Measurements from ENCODE around the gene MX2. TPM values are rescaled to one million over a fixed set of nuclear protein-coding genes. Genes with fewer than 3 reads are reported as not detected.

MX2 gene
- total and polyA plus RNA-seq, 8 donors = 1.1 to 31.9 (median 1.9) TPM

DNA sequence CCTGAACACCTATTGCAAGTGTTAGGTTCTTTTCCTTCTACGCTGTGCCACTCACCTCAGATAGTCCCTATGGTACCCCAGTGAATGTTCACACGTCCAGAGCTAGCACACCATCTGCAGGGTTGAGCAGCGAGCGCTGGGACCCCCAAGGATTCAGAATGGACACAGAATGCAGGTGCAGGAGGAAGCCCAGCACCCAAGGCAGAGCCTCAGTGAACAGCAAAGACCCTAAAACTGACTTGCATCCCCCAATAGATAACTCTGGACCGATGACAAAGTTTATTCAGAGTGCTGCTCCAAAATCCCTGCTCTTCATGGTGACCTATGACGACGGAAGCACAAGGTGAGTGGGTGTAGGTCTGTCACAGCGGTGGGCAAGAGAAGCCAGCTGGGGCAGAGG lies 15.1 kb upstream of the MX2 start:
- ATAC-seq = no peak
- Histone ChIP-seq H3K9me3 (peaks cover 0 to 5% of the 10 kb centered on the region in 2 donors), H3K27me3 (peaks cover 0 to 4% of the 10 kb centered on the region in 2 donors), H3K4me3 (no peak overlapping the region), H3K27ac (no peak overlapping the region), H3K4me1 (peaks cover 0 to 6% of the 10 kb centered on the region in 2 donors), H3K36me3 (no peaks in the 10 kb centered on the region)
- intact Hi-C loops (cut with DNase I) = no loop called here
- DNase-seq = no peak
- TF ChIP-seq CTCF (IDR thresholded peaks at IDR 0.05) = no peak

GRCh38 chr21:41348434-41348833 lies 13.4 kb upstream of the MX2 start:
- no peaks in the 10 kb centered on the region for H3K9me3 ChIP-seq
- H3K36me3 ChIP-seq = no peaks in the 10 kb centered on the region
- H3K27me3 ChIP-seq = peaks cover 0 to 4% of the 10 kb centered on the region in 2 donors
- DNase-seq (no peak), ATAC-seq (no peak)
- H3K4me1 ChIP-seq = peaks cover 0 to 6% of the 10 kb centered on the region in 2 donors
- H3K4me3 ChIP-seq = no peak overlapping the region
- no peak overlapping the region for H3K27ac ChIP-seq
- no peak for TF ChIP-seq CTCF (IDR thresholded peaks at IDR 0.05)
- intact Hi-C loops (cut with DNase I) = no loop called here

DNA sequence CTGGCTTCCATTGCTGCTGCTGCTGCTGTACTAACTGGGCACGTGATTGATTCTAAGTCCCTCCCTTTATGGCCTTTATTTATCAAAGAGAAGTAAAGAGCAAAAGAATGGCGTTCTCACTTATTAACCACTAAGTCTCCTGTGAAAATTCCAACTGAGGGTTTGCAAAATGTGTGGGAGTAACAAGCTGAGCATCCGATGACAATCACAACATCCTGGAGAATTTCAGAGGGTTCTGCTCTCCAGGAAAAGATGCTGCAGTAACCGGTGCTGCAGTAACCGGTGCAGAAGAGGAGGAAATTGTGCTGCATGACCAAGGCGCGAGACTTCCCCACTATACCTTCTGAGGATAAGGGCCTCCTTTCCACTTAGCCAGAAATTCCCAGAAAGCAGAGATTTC lies 12.7 kb upstream of the MX2 start:
- no peak for TF ChIP-seq CTCF (IDR thresholded peaks at IDR 0.05)
- H3K9me3 ChIP-seq = no peaks in the 10 kb centered on the region
- H3K36me3 ChIP-seq = no peaks in the 10 kb centered on the region
- H3K4me3 ChIP-seq = no peak overlapping the region
- peaks cover 0 to 6% of the 10 kb centered on the region in 2 donors for H3K4me1 ChIP-seq
- no peak for DNase-seq
- H3K27ac ChIP-seq = no peak overlapping the region
- no peak for ATAC-seq
- intact Hi-C loops (cut with DNase I) = no loop called here
- peaks cover 0 to 4% of the 10 kb centered on the region in 2 donors for H3K27me3 ChIP-seq

GRCh38 chr21:41349619-41350390 lies 12.0 kb upstream of the MX2 start:
- H3K27me3 ChIP-seq = peaks cover 0 to 4% of the 10 kb centered on the region in 2 donors
- DNase-seq (no peak), ATAC-seq (no peak)
- no peaks in the 10 kb centered on the region for H3K36me3 ChIP-seq
- intact Hi-C loops (cut with DNase I) = no loop called here
- H3K4me3 ChIP-seq = no peak overlapping the region
- no peak overlapping the region for H3K27ac ChIP-seq
- peaks cover 0 to 6% of the 10 kb centered on the region in 2 donors for H3K4me1 ChIP-seq
- H3K9me3 ChIP-seq = no peaks in the 10 kb centered on the region
- TF ChIP-seq CTCF (IDR thresholded peaks at IDR 0.05) = no peak

GRCh38 chr21:41350436-41351155 lies 11.2 kb upstream of the MX2 start:
- Histone ChIP-seq H3K36me3 (no peaks in the 10 kb centered on the region), H3K27me3 (peaks cover 0 to 4% of the 10 kb centered on the region in 2 donors), H3K4me3 (no peak overlapping the region), H3K27ac (no peak overlapping the region), H3K9me3 (no peaks in the 10 kb centered on the region), H3K4me1 (peaks cover 0 to 6% of the 10 kb centered on the region in 2 donors)
- DNase-seq (no peak), ATAC-seq (no peak)
- intact Hi-C loops (cut with DNase I) = no loop called here
- TF ChIP-seq CTCF (IDR thresholded peaks at IDR 0.05) = no peak

All from left lung (tissue), 10 donors.